Activated naive CD4-positive, alpha-beta T cell treated with anti-CD3 and anti-CD28 coated beads, Interleukin-2, amount 10 ng/mL, durations not matched to agents 7 days and 5 days (primary cell): Measurements from ENCODE around the gene TMEM40.
"Not testable (repeated sequence)": the region's sequence is repeated elsewhere in the genome, so short reads cannot be mapped to it uniquely, and the experiment has no call there.

Experiments used
- CTCF ChIA-PET: fragments of 350-600 bp; sonication (Branson Sonifier 250); formaldehyde crosslinking; loops from one replicate; lab custom pipeline; 2021; ENCODE audit warnings: antibody characterized with exemption; lab: Charles Lee
- DNase-seq: peaks from one replicate; pipeline ENCODE4 v3.0.0-alpha.2; 2020
- H3K27ac Mint-ChIP-seq: one replicate; pipeline ENCODE4 v1.8.0; 2021; ENCODE audit warnings: mild to moderate bottlenecking, moderate library complexity, mixed read lengths
- H3K27me3 Mint-ChIP-seq: one replicate; pipeline ENCODE4 v1.8.0; 2021; ENCODE audit warnings: mild to moderate bottlenecking, mixed read lengths
- H3K36me3 Mint-ChIP-seq: one replicate; pipeline ENCODE4 v1.8.0; 2021; ENCODE audit warnings: mixed read lengths
- H3K4me1 Mint-ChIP-seq: one replicate; pipeline ENCODE4 v1.8.0; 2021; ENCODE audit warnings: mixed read lengths
- H3K4me3 Mint-ChIP-seq: one replicate; pipeline ENCODE4 v1.8.0; 2021; ENCODE audit warnings: mild to moderate bottlenecking, moderate library complexity, mixed read lengths
- H3K9me3 Mint-ChIP-seq: one replicate; pipeline ENCODE4 v1.8.0; 2021; ENCODE audit warnings: mixed read lengths

The TMEM40 gene

DNA sequence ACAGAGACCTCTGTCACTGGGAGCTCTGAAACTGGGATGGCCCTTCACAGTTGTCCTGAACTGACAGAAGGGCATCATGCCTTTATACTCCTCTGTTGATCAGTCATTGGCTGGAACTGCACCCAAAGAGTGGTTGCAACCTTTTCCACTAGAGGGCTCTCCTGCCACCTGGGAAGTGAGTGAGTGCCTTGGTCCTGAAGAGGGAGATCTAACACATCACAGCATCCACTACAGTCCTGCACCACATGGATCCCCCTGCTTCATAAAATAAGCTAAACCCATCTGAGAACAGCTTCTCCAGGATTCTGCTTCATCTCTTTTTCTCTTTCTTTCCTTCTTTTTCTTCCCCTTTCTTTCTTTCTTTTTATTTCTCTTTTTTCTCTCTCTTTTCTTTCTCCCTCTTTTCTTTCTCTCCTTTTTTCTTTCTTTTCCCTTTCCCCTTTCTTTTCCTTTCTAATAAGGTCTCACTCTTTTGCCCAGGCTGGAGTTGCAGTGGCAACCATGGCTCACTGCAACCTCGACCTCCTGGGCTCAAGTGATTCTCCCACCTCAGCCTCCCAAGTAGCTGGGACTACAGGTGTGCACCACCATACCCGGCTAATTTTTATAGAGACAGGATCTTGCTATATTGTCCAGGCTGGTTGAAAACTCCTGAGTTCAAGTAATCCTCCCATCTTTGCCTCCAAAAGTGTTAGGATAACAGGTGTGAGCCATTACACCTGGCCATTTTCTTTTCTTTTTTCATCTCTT, 52.4 kb downstream of the TMEM40 start:
- no peak overlapping the region for H3K4me3 Mint-ChIP-seq
- peak; percentile 73 for DNase-seq
- CTCF ChIA-PET, result interaction anchor here (0.8 to 2.6 kb wide), 5 partner anchors 12 to 185 kb away, joined by 4 to 12 read pairs (median 6); partner anchors contain the start of gene RPL32
- no peaks in the 10 kb centered on the region for H3K4me1 Mint-ChIP-seq
- no peaks in the 10 kb centered on the region for H3K36me3 Mint-ChIP-seq
- H3K9me3 Mint-ChIP-seq, result no peaks in the 10 kb centered on the region
- no peak overlapping the region for H3K27ac Mint-ChIP-seq
- H3K27me3 Mint-ChIP-seq, result peaks cover 37% of the 10 kb centered on the region

- CTCF ChIA-PET, result interaction anchor here (1.1 to 2.6 kb wide), 5 partner anchors 11 to 185 kb away, joined by 3 to 12 read pairs (median 6); partner anchors contain the start of gene RPL32
- H3K27me3 Mint-ChIP-seq, result peaks cover 39% of the 10 kb centered on the region
- DNase-seq, result no peak
- H3K36me3 Mint-ChIP-seq, result no peaks in the 10 kb centered on the region
- no peak overlapping the region for H3K27ac Mint-ChIP-seq
- H3K4me3 Mint-ChIP-seq, result no peak overlapping the region
- no peaks in the 10 kb centered on the region for H3K4me1 Mint-ChIP-seq
- H3K9me3 Mint-ChIP-seq, result no peaks in the 10 kb centered on the region
Measured at GRCh38 chr3:12705981-12706380, 53.1 kb downstream of the TMEM40 start.

- Mint-ChIP-seq H3K27me3 (peaks cover 43% of the 10 kb centered on the region), H3K4me1 (no peaks in the 10 kb centered on the region), H3K36me3 (no peaks in the 10 kb centered on the region), H3K27ac (no peak overlapping the region), H3K9me3 (no peaks in the 10 kb centered on the region), H3K4me3 (no peak overlapping the region)
- CTCF ChIA-PET, result interaction anchor here (1.1 to 2.6 kb wide), 4 partner anchors 11 to 186 kb away, joined by 3 to 12 read pairs (median 8); no protein-coding TSS in a partner anchor
- DNase-seq, result no peak
Measured at GRCh38 chr3:12705374-12705926, 53.6 kb downstream of the TMEM40 start.

- CTCF ChIA-PET, result no interaction called here
- no peak overlapping the region for H3K27ac Mint-ChIP-seq
- no peaks in the 10 kb centered on the region for H3K9me3 Mint-ChIP-seq
- no peaks in the 10 kb centered on the region for H3K4me1 Mint-ChIP-seq
- H3K36me3 Mint-ChIP-seq, result no peaks in the 10 kb centered on the region
- H3K27me3 Mint-ChIP-seq, result peaks cover 30% of the 10 kb centered on the region
- DNase-seq, result no peak
- H3K4me3 Mint-ChIP-seq, result no peak overlapping the region
Measured at GRCh38 chr3:12702501-12702900, 56.6 kb downstream of the TMEM40 start.

DNA sequence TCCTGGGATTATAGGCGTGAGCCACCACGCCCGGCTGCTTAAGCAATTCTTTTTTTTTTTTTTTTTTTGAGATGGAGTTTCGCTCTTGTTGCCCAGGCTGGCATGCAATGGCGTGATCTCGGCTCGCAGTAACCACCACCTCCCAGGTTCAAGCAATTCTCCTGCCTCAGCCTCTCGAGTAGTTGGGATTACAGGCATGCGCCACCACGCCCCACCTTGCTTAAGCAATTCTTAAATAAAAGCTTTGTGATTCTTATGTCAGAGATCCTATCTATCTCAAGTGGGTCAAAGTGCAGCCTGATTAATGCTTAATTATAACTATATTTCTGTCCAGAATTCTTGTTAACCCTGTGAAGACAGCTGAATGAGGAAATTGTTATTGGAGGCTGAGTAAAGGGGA, 57.5 kb downstream of the TMEM40 start:
- H3K4me1 Mint-ChIP-seq, H3K4me3 Mint-ChIP-seq, H3K36me3 Mint-ChIP-seq, H3K9me3 Mint-ChIP-seq, DNase-seq, CTCF ChIA-PET, H3K27ac Mint-ChIP-seq: not testable (repeated sequence)
- H3K27me3 Mint-ChIP-seq, result peaks cover 21% of the 10 kb centered on the region

GRCh38 chr3:12700800-12701199, 58.3 kb downstream of the TMEM40 start:
- no peaks in the 10 kb centered on the region for H3K4me1 Mint-ChIP-seq
- H3K4me3 Mint-ChIP-seq, result no peak overlapping the region
- DNase-seq, result no peak
- no peak overlapping the region for H3K27ac Mint-ChIP-seq
- H3K27me3 Mint-ChIP-seq, result peaks cover 16% of the 10 kb centered on the region
- H3K9me3 Mint-ChIP-seq, result no peaks in the 10 kb centered on the region
- CTCF ChIA-PET, result interaction anchor here (0.9 kb wide), 1 partner anchor 17 kb away, joined by 3 read pairs; no protein-coding TSS in a partner anchor
- no peaks in the 10 kb centered on the region for H3K36me3 Mint-ChIP-seq

DNA sequence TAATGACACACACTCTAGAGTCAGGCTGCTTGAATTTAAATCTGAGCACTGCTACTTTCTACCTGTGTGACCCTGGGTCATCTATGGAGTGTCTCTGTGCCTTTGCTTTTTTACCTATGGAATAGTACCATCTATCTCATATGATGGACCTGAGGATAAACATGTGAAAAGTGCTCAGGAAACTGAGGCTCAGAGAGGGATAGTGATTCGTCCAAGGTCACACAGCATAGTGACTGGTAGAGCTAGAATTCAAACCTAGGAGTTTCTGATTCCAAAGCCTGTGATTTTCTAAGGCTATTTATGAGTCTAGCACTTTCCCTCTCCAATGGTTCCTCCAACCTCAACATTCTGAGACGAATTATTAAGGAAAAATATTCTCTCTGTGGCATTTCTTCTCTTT, 63.1 kb downstream of the TMEM40 start:
- no peak overlapping the region for H3K4me3 Mint-ChIP-seq
- no peaks in the 10 kb centered on the region for H3K36me3 Mint-ChIP-seq
- CTCF ChIA-PET, result no interaction called here
- H3K27me3 Mint-ChIP-seq, result peaks cover 8% of the 10 kb centered on the region
- H3K27ac Mint-ChIP-seq, result no peak overlapping the region
- no peaks in the 10 kb centered on the region for H3K4me1 Mint-ChIP-seq
- H3K9me3 Mint-ChIP-seq, result no peaks in the 10 kb centered on the region
- DNase-seq, result no peak

GRCh38 chr3:12695112-12695511, 63.9 kb downstream of the TMEM40 start:
- Mint-ChIP-seq H3K4me3 (no peak overlapping the region), H3K4me1 (no peaks in the 10 kb centered on the region), H3K36me3 (no peaks in the 10 kb centered on the region), H3K9me3 (no peaks in the 10 kb centered on the region), H3K27me3 (peaks cover 4% of the 10 kb centered on the region), H3K27ac (no peak overlapping the region)
- DNase-seq, result no peak
- CTCF ChIA-PET, result interaction anchor here (2.8 kb wide), 1 partner anchor 11 kb away, joined by 12 read pairs; no protein-coding TSS in a partner anchor

DNA sequence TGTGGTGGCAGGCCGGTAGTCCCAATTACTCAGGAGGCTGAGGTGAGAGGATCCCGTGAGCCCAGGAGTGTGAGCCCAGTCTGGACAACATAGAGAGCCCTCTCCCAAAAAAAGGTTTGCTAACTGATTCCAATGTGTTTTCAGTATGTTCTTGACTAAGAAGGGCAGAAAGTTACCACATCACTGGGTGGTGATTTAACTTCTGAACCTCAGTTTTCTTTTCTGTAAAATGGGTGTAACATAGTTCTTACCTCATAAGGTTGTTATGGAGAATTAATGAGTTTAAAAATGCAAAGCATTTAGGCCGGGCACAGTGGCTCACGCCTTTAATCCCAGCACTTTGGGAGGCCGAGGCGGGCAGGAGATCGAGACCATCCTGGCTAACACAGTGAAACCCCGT, 66.6 kb downstream of the TMEM40 start:
- Mint-ChIP-seq H3K36me3 (no peaks in the 10 kb centered on the region), H3K9me3 (no peaks in the 10 kb centered on the region), H3K27me3 (peaks cover 14% of the 10 kb centered on the region), H3K4me3 (no peak overlapping the region), H3K27ac (no peak overlapping the region), H3K4me1 (no peaks in the 10 kb centered on the region)
- CTCF ChIA-PET, result no interaction called here
- no peak for DNase-seq

- no peak for DNase-seq
- H3K36me3 Mint-ChIP-seq, result no peaks in the 10 kb centered on the region
- no peaks in the 10 kb centered on the region for H3K9me3 Mint-ChIP-seq
- no peaks in the 10 kb centered on the region for H3K4me1 Mint-ChIP-seq
- CTCF ChIA-PET, result no interaction called here
- H3K27me3 Mint-ChIP-seq, result peaks cover 14% of the 10 kb centered on the region
- H3K4me3 Mint-ChIP-seq, result no peak overlapping the region
- no peak overlapping the region for H3K27ac Mint-ChIP-seq
Measured at GRCh38 chr3:12689997-12690711, 68.9 kb downstream of the TMEM40 start.

GRCh38 chr3:12687948-12688347, 71.1 kb downstream of the TMEM40 start:
- peaks cover 14% of the 10 kb centered on the region for H3K27me3 Mint-ChIP-seq
- H3K27ac Mint-ChIP-seq, result no peak overlapping the region
- H3K4me3 Mint-ChIP-seq, result no peak overlapping the region
- H3K9me3 Mint-ChIP-seq, result no peaks in the 10 kb centered on the region
- CTCF ChIA-PET, result no interaction called here
- DNase-seq, result no peak
- no peaks in the 10 kb centered on the region for H3K36me3 Mint-ChIP-seq
- no peaks in the 10 kb centered on the region for H3K4me1 Mint-ChIP-seq

DNA sequence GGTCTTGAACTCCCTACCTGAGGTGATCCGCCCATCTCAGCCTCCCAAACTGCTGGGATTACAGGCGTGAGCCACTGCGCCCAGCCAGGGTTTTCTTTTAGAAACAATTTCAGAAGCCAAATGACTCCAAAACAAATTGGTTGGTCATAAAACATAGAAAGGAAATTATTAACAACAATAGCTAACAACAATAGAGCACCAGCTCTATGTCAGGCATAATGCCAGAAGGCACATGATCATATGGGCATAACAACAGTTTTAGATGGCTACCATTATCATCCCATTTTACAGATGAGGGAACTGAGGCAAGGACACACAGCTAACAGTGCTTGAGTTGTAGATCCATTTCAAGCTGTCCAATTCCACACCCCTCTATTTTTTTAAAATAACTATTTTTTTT, 73.0 kb downstream of the TMEM40 start:
- Mint-ChIP-seq H3K4me1 (no peaks in the 10 kb centered on the region), H3K27me3 (peaks cover 9% of the 10 kb centered on the region), H3K36me3 (no peaks in the 10 kb centered on the region), H3K27ac (no peak overlapping the region), H3K4me3 (no peak overlapping the region), H3K9me3 (no peaks in the 10 kb centered on the region)
- CTCF ChIA-PET, result no interaction called here
- no peak for DNase-seq
